ENCODE results near the gene SPI1. TPM values are rescaled to one million over a fixed set of nuclear protein-coding genes. Genes with fewer than 3 reads are reported as not detected.

Gene SPI1
- total and polyA plus RNA-seq, 2 donors (not counting 3 experiments of a cell fraction or from before 2014, with no cell fraction given) = not detected

DNA sequence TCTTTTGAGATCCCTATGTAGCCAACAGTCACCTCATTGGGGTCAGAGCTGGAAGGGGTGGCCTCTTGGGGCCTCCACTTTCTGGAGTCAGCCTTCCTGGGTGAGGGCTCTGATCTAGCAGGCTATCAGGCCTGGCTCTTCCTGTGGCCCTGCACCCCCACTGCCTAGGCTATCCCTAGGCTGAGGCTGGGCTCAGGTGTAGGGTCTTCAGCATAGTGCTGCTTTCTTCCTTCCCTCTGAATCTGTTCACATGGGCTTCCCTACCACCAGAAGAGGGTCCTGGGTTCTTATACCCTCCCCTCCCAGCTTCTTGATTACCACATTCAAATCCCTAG is 456 bp upstream of the SPI1 start:
- Histone ChIP-seq H2AFZ (ENCODE audit: low read depth, low read length) (no peak overlapping the region), H3K79me2 (ENCODE audit: control insufficient read depth, insufficient read depth, low read length) (no peaks in the 10 kb centered on the region), H4K20me1 (replicated peaks; ENCODE audit: control insufficient read depth, extremely low read depth, insufficient read depth, low read length) (no peaks in the 10 kb centered on the region), H3K36me3 (ENCODE audit: control insufficient read depth in 2 of 2, extremely low read depth in 1 of 2, insufficient read depth in 2 of 2, low read length in 2 of 2) (no peaks in the 10 kb centered on the region), H3K4me2 (ENCODE audit: insufficient read depth, low read length) (no peak overlapping the region), H3K27me3 (ENCODE audit: control insufficient read depth in 2 of 2, insufficient read depth in 2 of 2, low read length in 2 of 2) (no peaks in the 10 kb centered on the region), H3K9me1 (replicated peaks; ENCODE audit: control insufficient read depth, extremely low read depth, insufficient read depth, low read length) (no peaks in the 10 kb centered on the region), H3K9ac (replicated peaks; ENCODE audit: extremely low read depth, insufficient read depth, low read length) (no peak overlapping the region), H3K27ac (ENCODE audit: insufficient read depth, low read depth, low read length) (no peak overlapping the region), H3K4me1 (ENCODE audit: control insufficient read depth, extremely low read depth, insufficient read depth, low read length) (peaks cover 9% of the 10 kb centered on the region), H3K4me3 (replicated peaks in 1 of 3; ENCODE audit: insufficient read depth in 1 of 3, low read depth in 1 of 3, low read length in 3 of 3) (no peak overlapping the region), H3K9me3 (replicated peaks; ENCODE audit: control insufficient read depth, insufficient read depth, low read length) (no peaks in the 10 kb centered on the region)
- no TSS peak for BruUV-seq (replicated peaks)
- TF ChIP-seq EZH2 (IDR thresholded peaks at IDR 0.05; ENCODE audit: borderline replicate concordance, low read depth, low read length, severe bottlenecking) = no peak
- TF ChIP-seq, protein P1, sequence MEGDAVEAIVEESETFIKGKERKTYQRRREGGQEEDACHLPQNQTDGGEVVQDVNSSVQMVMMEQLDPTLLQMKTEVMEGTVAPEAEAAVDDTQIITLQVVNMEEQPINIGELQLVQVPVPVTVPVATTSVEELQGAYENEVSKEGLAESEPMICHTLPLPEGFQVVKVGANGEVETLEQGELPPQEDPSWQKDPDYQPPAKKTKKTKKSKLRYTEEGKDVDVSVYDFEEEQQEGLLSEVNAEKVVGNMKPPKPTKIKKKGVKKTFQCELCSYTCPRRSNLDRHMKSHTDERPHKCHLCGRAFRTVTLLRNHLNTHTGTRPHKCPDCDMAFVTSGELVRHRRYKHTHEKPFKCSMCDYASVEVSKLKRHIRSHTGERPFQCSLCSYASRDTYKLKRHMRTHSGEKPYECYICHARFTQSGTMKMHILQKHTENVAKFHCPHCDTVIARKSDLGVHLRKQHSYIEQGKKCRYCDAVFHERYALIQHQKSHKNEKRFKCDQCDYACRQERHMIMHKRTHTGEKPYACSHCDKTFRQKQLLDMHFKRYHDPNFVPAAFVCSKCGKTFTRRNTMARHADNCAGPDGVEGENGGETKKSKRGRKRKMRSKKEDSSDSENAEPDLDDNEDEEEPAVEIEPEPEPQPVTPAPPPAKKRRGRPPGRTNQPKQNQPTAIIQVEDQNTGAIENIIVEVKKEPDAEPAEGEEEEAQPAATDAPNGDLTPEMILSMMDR (IDR thresholded peaks at IDR 0.05; ENCODE audit: extremely low read depth in 1 of 2, insufficient read depth in 1 of 2, low read depth in 1 of 2, low read length in 2 of 2) = no peak
- no peak for TF ChIP-seq POLR2A (IDR thresholded peaks at IDR 0.05; ENCODE audit: low read depth, low read length)
- no peak for TF ChIP-seq MYC (IDR thresholded peaks at IDR 0.05; ENCODE audit: low read depth, low read length)
- TF ChIP-seq GATA2 (IDR thresholded peaks at IDR 0.05; ENCODE audit: insufficient read depth, insufficient read length, low read depth, low read length) = no peak
- TF ChIP-seq POLR2AphosphoS5 (IDR thresholded peaks at IDR 0.05; ENCODE audit: insufficient read depth, low read depth, low read length) = no peak
- TF ChIP-seq MAX (IDR thresholded peaks at IDR 0.05; ENCODE audit: insufficient read depth, insufficient read length) = no peak
- no peak for TF ChIP-seq FOS (IDR thresholded peaks at IDR 0.05; ENCODE audit: borderline replicate concordance, insufficient read depth, low read length)
- no peak for TF ChIP-seq JUN (IDR thresholded peaks at IDR 0.05; ENCODE audit: borderline replicate concordance, insufficient read depth, insufficient read length, low read depth)
- ChIA-PET CTCF (interaction anchor here (1.0 kb wide), 1 partner anchor 34 kb away, joined by 3 read pairs; no protein-coding TSS in a partner anchor), POLR2A (no interaction called here)
- intact Hi-C loops (cut with micrococcal nuclease) (no loop called here), dilution Hi-C loops (cut with MboI; ENCODE audit: extremely low pct_ligation_motif_present, low sequenced_read_pairs) (no loop called here)
- FAIRE-seq (no peak), DNase-seq (ENCODE audit: low read depth, low spot score) (no peak)
